GM18907 (cell line): Measurements from ENCODE around the gene ABCB11.
"Not testable (repeated sequence)": the region's sequence is repeated elsewhere in the genome, so short reads cannot be mapped to it uniquely, and the experiment has no call there.

Experiments
- ATAC-seq: cut with Tn5 transposase; IDR thresholded peaks from one replicate; pipeline ENCODE4 v1.9.1; 2021; ENCODE audit warnings: mild to moderate bottlenecking, moderate library complexity; ENCODE audit not compliant: unreplicated experiment

ABCB11 gene

GRCh38 chr2:169031202-169031601 is at the start of gene ABCB11:
Gene ABCB11, minus strand, starts transcription at chr2:169031324. Its CDS starts 13,199 bp downstream, at chr2:169018125.
- no peak for ATAC-seq

DNA sequence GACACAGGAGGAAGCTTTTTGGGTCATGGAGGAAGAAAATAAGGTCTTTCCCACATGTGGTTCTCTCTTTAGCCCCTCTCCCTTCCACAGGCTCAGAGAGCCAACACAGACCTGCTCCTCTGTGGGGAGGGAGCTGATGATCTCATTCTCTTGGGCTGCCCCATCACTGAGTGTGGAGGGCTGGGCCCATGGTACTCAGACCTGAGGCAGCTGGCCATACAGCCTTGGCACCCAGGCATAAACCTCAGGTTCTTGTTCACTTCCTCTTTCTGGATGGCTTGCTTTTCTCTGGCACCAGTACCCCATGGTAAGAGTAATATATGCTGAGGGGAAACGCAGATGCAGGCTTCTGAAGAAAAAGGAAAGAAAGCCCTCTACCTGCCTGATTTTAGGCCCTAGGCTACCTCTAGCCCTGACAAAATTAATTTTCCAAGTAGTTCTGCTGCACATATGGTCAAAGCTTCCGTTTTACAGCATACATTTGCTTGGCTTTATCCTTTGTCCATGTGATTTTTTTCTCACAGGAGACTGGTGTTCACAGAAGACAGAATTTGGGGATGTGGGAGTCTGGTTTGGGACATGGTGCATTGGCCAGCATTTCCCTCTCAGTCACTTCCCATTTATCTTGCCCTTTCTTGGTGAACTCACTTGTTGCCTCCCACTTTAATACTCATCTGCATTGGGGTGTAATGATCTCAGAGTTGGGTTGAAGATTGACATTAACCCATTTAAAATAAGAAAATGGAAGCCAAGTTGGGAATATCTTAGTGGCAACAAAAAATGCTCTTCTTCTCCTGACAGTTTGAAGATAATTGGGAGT is 49.3 kb upstream of the ABCB11 start:
- ATAC-seq: peak; percentile 92

DNA sequence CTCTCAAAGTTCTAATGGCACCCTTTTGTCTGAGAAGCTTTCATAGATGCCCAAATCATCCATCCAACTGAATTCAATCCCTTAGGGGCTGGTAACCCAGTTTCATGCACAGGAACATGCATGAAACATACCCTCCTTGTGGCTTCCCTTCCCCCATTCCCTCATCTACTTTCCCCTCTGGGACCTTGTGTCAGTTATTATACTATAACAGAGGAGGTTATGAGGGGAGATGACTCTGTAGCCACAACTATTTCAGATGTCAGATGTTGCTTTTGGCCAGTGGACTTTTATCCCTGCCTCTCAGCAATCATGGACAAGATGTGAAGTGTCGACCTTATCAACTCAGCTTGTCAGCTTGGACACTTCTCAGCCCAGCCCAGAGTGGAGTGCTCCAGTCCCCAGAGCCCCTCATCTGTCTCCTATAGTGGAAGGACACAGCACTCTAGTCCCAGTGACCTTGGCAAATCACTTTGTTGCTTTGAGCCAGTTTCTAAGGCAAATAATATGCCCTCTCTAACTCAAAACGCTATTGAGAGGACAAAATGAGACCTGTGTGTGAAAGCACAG is 46.6 kb upstream of the ABCB11 start:
- ATAC-seq: no peak

GRCh38 chr2:169073963-169074751 is 43.0 kb upstream of the ABCB11 start:
- ATAC-seq: peak; percentile 64

GRCh38 chr2:169073211-169073962 is 42.3 kb upstream of the ABCB11 start:
- no peak for ATAC-seq

DNA sequence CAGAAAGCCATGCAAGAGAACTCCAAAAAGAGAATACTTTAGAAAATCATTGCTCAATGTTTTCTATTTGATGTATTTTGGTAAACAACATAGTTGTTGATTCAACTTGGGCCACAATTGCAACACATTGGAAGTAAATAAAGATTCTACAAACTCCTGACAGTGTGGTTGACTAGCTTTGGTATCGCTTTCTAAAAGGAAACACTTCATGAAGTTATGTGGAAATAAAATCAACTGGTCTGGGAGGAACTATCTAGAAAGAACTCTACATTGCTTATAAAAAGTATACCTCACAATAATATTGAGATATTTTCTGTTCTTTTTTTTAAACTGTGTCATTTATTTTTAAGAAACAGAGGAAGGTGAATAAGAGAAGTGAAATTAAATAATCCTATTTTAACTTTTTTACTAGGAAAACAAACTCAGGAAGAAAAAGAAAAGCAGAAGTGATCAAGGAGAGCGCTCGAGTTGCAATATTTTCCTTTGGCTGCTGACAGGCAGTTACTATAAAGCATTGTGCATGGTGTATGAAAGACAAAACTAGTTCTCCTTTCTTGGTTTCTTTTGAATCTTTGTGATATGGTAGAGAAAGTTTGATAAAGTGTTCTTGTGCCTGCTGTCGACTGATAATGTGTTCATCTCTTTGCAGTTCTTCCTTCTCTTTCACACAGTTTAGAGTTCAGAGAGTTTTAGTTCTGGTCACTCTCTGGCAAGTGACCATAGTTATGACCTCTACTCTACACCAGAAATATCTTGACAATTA is 41.2 kb upstream of the ABCB11 start:
- peak; percentile 58 for ATAC-seq

DNA sequence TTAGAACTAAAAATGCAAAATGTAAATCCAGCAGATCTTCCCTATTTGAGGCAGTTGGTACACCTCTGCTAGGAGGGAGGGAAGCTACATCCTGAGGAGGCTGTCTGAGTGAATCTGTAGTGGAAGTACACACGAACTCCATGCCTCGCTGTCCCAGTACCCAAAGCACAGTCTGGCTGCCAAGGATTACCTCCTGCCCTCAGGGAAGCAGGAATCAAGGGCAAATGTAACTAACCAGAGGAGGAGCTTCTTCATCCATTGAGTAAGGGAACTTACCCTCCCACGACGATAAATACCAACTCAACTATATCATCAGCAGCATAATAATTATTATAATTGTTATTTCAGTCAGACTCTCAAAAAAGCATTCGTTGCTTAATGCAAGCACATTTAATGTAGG is 40.3 kb upstream of the ABCB11 start:
- no peak for ATAC-seq

GRCh38 chr2:169069833-169070232 is 38.7 kb upstream of the ABCB11 start:
- no peak for ATAC-seq

- ATAC-seq: no peak
Observed at GRCh38 chr2:169069341-169069740, 38.2 kb upstream of the ABCB11 start, which contains the start of gene DHRS9. Gene DHRS9, plus strand, starts transcription at chr2:169069563. Its CDS starts 12,019 bp downstream, at chr2:169081582.

DNA sequence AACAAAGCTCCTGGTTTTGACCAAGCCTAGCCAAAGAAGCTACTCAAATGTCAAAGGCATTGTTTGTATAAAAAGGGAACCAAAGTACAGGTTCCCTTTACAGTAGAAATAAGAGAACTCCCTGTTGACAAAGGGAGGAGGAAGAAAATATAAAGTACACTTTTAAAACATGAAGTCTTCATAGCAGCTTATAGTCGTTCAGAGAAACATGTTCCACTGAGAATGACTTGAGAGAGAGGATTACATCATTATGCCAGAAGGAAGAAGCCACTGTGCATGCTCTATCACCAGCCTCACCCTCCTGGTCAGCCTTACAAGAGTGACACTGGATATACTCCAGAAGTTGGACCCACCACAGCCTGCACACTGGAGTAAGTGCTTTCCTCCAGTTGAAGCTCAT is 35.8 kb upstream of the ABCB11 start:
- no peak for ATAC-seq

DNA sequence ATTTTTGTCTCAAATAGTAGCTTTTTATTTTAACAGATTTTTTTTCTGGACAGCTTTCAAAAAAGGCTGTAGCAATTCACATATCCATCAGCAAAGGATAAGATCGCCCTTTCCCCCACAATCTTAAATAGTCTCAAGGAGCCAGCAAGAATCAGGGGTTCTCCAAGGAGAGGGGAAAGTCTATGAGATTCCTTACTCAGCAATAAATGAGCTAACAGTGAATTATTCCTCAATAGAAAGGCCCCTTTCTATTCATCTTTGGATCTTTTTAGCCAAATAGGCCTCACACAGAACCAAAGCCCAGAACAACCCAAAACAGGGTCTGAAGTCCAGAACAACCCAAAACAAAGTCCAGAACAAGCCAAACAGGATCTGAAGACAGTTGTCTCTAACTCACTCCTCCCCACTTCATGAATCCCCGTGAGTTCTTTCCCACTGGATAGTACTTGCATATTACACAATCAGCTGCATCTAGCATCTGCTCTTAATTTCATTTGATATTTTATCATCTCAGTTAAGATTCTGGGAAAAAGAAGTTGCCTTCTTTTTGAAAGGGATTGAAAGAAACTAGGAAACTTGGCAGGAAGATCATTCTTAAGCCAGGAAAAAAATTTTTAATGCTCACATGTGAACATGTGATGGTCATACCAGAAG is 34.9 kb upstream of the ABCB11 start:
- no peak for ATAC-seq

GRCh38 chr2:169065422-169065821 is 34.3 kb upstream of the ABCB11 start:
- no peak for ATAC-seq

DNA sequence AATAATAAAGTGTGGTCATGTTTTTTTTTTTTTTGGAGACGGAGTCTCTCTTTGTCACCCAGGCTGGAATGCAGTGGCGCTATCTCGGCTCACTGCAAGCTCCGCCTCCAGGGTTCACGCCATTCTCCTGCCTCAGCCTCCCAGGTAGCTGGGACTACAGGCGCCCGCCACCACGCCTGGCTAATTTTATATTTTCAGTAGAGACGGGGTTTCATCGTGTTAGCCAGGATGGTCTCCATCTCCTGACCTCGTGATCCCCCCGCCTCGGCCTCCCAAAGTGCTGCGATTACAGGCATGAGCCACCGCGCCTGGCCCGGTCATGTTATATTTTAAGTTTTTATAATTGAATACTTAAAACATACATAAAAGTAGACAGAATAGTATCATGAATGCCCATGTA is 33.1 kb upstream of the ABCB11 start:
- ATAC-seq: not testable (repeated sequence)

- not testable (repeated sequence) for ATAC-seq
Observed at GRCh38 chr2:169054575-169054974, 23.5 kb upstream of the ABCB11 start.

- ATAC-seq: no peak
Observed at GRCh38 chr2:169050476-169051240, 19.5 kb upstream of the ABCB11 start.

DNA sequence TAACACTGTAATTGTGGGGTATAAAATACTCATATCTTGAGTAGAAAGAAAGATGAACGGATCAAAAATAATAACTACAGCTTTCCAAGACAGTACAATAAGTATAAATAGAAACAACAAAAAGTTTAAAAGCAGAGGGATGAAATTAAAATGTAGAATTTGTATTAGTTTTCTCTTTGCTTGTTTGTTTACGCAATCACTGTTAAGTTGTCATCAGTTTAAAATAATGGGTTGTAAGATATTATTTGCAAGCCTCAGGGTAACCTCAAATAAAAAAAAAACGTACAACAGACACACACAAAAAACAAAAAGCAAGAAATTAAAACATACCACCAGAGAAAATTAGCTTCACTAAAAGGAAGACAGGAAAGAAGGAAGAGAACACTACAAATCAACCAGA is 18.0 kb upstream of the ABCB11 start:
- ATAC-seq: no peak

GRCh38 chr2:169047256-169048250 is 16.4 kb upstream of the ABCB11 start:
- no peak for ATAC-seq
